GM19239 (cell line): ENCODE data around the gene PCDHGA9.
"Not testable (repeated sequence)": the region's sequence is repeated elsewhere in the genome, so short reads cannot be mapped to it uniquely, and the experiment has no call there.

Experiments
- DNase-seq: peaks from one replicate; pipeline ENCODE4 v3.0.0; 2011; ENCODE audit warnings: low spot score; ENCODE audit not compliant: insufficient read length
- FAIRE-seq: peaks from 2 replicates; lab custom pipeline; 2011; peaks lifted over from hg19 to GRCh38; lab: Jason Lieb, UNC

The PCDHGA9 gene

DNA sequence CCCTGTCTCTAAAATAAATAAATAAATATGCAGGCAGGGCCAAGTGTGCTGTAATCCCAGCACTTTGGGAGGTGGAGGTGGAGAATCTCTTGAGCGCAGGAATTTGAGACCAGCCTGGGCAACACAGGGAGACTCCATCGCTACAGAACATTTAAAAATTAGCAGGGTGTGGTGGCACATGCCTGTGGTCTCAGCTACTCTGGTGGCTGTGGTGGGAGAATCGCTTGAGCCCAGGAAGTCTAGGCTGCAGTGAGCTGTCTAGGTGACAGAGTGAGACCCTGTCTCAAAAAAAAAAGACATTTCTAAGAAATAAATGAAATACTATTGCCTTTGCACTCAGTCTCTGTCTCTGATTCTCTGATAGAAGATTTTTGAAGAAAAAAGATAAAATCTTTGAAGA lies 9.0 kb downstream of the PCDHGA9 start:
- DNase-seq, result no peak
- no peak for FAIRE-seq

DNA sequence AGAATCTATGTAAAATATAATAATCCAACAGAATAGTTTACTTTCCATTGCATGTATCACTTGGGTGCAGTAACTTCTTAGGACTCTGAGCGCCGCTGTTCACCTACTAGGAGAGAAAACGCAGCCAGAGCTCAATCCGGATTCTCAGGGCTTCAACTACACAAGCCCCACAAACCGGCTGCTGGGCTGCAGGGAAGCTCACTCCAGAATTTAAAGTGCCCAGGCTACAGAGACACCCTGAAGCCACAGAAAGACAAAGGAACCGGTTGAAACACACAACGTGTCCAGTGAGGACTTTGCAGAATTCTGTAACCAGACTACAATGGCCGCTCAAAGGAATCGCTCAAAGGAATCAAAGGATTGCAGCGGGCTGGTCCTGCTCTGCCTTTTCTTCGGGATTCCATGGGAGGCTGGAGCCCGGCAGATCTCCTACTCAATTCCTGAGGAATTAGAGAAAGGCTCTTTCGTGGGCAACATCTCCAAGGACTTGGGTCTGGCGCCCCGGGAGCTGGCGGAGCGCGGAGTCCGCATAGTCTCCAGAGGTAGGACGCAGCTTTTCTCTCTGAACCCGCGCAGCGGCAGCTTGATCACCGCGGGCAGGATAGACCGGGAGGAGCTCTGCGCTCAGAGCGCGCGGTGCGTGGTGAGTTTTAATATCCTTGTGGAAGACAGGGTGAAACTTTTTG lies 10.4 kb downstream of the PCDHGA9 start, which contains the start of gene PCDHGA10:
Gene PCDHGA10, plus strand, starts transcription at position 134 of the 686 bp plus-strand sequence. Its CDS starts 189 bp downstream, at position 323.
- FAIRE-seq, result peak; percentile 23

DNA sequence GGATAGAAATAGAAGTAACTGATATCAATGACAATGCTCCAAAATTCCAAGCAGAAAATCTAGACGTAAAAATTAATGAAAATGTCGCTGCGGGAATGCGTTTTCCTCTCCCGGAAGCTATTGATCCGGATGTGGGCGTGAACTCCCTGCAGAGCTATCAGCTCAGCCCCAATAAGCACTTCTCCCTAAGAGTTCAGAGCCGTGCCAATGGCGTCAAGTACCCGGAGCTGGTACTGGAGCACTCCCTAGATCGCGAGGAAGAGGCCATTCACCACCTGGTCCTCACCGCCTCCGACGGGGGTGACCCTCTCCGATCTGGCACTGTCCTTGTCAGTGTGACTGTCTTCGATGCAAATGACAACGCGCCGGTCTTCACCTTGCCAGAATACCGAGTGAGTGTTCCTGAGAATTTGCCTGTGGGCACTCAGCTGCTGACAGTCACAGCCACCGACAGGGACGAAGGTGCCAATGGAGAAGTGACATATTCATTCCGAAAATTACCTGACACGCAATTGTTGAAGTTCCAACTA lies 11.0 kb downstream of the PCDHGA9 start:
- FAIRE-seq (no peak), DNase-seq (no peak)

More for the DNA sequence above, 10.4 kb downstream of the PCDHGA9 start, which contains the start of gene PCDHGA10:
- DNase-seq, result peak; percentile 68

DNA sequence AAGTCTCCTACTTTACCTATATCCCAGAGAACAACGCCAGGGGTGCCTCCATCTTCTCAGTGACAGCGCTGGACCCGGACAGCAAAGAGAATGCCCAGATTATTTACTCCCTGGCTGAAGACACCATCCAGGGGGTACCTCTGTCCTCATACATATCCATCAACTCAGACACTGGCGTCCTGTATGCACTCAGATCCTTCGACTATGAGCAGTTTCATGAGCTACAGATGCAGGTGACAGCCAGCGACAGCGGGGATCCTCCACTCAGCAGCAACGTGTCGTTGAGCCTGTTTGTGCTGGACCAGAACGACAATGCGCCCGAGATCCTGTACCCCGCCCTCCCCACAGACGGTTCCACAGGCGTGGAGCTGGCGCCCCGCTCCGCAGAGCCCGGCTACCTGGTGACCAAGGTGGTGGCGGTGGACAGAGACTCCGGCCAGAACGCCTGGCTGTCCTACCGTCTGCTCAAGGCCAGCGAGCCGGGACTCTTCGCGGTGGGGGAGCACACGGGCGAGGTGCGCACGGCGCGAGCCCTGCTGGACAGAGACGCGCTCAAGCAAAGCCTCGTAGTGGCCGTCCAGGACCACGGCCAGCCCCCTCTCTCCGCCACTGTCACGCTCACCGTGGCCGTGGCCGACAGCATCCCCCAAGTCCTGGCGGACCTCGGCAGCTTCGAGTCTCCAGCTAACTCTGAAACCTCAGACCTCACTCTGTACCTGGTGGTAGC lies 12.1 kb downstream of the PCDHGA9 start:
- not testable (repeated sequence) for FAIRE-seq

DNA sequence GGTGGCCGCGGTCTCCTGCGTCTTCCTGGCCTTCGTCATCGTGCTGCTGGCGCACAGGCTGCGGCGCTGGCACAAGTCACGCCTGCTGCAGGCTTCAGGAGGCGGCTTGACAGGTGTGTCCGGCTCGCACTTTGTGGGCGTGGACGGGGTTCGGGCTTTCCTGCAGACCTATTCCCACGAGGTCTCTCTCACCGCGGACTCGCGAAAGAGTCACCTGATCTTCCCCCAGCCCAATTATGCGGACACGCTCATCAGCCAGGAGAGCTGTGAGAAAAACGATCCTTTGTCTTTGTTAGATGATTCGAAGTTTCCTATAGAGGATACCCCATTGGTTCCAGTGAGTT lies 12.7 kb downstream of the PCDHGA9 start:
- not testable (repeated sequence) for FAIRE-seq, DNase-seq

More for the DNA sequence above, 12.1 kb downstream of the PCDHGA9 start:
- not testable (repeated sequence) for DNase-seq

DNA sequence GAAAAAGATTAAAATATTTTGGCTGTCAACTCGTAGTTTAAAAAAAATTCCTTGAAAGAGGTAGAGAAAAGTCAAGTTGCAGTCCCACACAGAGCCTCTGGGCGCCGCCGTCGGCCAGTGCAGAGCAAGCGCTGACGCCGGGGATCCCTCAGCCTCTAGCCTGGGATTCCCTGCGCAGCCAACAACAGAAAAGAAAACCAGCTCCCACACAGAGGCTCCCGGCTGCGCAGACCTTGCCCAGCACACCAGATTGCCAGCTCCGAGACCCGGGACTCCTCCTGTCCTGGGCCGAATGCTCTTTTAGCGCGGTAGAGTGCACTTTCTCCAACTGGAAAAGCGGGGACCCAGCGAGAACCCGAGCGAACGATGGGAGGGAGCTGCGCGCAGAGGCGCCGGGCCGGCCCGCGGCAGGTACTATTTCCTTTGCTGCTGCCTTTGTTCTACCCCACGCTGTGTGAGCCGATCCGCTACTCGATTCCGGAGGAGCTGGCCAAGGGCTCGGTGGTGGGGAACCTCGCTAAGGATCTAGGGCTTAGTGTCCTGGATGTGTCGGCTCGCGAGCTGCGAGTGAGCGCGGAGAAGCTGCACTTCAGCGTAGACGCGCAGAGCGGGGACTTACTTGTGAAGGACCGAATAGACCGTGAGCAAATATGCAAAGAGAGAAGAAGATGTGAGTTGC lies 15.1 kb downstream of the PCDHGA9 start, which contains the start of gene PCDHGB7:
Gene PCDHGB7, plus strand, starts transcription at position 184 of the 679 bp plus-strand sequence. Its CDS starts 183 bp downstream, at position 367.
- FAIRE-seq (peak; percentile 68), DNase-seq (peak; percentile 65)

DNA sequence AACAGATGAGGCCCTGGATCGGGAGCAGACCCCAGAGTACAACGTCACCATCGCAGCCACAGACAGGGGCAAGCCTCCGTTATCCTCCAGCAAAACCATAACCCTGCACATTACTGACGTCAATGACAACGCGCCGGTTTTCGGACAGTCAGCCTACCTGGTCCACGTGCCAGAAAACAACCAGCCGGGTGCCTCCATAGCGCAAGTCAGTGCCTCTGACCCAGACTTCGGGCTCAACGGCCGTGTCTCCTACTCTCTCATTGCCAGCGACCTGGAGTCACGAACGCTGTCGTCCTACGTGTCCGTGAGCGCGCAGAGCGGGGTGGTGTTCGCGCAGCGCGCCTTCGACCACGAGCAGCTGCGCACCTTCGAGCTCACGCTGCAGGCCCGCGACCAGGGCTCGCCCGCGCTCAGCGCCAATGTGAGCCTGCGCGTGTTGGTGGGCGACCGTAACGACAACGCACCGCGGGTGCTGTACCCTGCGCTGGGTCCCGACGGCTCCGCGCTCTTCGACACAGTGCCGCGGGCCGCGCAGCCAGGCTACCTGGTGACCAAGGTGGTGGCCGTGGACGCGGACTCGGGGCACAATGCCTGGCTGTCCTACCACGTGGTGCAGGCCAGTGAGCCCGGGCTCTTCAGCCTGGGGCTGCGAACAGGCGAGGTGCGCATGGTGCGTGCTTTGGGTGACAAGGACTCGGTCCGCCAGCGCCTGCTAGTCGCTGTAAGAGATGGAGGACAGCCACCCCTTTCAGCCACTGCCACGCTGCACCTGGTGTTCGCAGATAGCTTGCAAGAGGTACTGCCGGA lies 16.7 kb downstream of the PCDHGA9 start:
- no peak for FAIRE-seq
- no peak for DNase-seq

DNA sequence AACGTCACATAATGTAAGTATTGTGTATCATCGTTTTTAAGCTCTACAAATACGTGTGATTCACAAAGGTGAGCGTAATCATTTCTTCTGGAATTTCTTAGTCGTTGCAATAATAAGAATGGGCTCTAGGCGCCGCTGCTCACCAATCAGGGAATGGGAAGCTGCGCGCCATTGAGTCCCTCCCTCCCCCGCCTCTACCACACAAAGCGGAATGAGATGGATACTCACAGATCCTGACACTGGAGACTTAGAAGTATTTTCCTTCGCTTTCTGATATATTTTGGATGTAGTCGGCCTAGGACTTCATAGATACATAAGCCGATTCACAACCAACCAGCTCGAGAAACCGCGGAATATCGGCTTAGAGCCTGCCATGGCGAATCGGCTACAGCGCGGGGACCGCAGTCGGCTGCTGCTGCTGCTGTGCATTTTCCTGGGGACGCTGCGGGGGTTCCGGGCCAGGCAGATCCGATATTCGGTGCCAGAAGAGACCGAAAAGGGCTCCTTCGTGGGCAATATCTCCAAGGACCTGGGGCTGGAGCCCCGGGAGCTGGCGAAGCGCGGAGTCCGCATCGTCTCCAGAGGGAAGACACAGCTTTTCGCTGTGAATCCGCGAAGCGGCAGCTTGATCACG lies 18.4 kb downstream of the PCDHGA9 start, which contains the start of gene PCDHGA11:
Gene PCDHGA11, plus strand, starts transcription at position 197 of the 634 bp plus-strand sequence. Its CDS starts 177 bp downstream, at position 374.
- FAIRE-seq (peak; percentile 73), DNase-seq (peak; percentile 48)

DNA sequence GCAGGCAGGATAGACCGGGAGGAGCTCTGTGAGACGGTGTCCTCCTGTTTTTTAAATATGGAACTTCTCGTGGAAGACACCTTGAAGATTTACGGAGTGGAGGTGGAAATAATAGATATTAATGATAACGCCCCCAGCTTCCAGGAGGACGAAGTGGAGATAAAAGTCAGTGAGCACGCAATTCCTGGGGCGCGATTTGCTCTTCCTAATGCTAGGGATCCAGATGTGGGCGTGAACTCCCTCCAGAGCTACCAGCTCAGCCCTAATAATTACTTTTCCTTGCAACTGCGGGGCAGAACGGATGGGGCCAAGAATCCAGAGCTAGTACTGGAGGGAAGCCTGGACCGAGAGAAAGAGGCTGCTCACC lies 18.9 kb downstream of the PCDHGA9 start:
- DNase-seq, result no peak
- FAIRE-seq, result no peak

DNA sequence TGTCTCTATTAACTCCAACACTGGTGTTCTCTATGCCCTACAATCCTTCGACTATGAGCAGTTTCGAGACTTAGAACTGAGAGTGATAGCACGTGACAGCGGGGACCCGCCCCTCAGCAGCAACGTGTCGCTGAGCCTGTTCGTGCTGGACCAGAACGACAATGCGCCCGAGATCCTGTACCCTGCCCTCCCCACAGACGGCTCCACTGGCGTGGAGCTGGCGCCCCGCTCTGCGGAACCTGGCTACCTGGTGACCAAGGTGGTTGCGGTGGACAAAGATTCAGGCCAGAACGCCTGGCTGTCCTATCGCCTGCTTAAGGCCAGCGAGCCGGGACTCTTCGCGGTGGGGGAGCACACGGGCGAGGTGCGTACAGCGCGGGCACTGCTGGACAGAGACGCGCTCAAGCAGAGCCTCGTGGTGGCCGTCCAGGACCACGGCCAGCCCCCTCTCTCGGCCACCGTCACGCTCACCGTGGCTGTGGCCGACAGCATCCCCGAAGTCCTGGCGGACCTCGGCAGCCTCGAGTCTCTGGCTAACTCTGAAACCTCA lies 20.2 kb downstream of the PCDHGA9 start:
- FAIRE-seq, result no peak
- DNase-seq, result no peak

DNA sequence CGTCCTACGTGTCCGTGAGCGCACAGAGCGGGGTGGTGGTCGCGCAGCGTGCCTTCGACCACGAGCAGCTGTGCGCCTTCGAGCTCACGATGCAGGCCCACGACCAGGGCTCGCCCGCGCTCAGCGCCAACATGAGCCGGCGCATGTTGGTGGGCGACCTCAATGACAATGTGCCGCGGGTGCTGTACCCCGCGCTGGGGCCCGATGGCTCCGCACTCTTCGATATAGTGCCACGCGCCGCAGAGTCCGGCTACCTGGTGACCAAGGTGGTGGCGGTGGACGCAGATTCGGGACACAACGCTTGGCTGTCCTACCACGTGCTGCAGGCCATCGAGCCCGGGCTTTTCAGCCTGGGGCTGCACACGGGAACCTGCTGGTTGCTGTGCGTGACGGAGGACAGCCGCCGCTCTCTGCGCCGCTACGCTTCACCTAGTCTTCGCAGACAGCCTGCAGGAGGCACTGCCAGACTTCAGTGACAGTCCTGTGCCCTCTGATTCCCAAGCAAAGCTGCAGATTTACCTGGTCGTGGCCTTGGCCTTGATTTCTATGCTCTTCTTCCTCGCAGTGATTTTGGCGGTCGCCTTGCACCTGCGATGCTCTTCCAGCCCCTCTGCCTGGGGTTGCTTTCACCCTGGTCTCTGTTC lies 25.3 kb downstream of the PCDHGA9 start:
- FAIRE-seq (no peak), DNase-seq (no peak)

DNA sequence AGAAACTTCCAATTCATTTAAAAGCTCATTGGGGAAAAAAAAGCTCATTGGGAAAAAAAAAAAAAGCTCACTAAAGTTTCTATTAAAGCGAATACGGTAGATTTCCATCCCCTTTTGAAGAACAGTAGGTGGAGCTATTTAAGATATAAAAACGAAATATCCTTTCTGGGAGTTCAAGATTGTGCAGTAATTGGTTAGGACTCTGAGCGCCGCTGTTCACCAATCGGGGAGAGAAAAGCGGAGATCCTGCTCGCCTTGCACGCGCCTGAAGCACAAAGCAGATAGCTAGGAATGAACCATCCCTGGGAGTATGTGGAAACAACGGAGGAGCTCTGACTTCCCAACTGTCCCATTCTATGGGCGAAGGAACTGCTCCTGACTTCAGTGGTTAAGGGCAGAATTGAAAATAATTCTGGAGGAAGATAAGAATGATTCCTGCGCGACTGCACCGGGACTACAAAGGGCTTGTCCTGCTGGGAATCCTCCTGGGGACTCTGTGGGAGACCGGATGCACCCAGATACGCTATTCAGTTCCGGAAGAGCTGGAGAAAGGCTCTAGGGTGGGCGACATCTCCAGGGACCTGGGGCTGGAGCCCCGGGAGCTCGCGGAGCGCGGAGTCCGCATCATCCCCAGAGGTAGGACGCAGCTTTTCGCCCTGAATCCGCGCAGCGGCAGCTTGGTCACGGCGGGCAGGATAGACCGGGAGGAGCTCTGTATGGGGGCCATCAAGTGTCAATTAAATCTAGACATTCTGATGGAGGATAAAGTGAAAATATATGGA lies 27.9 kb downstream of the PCDHGA9 start, which contains the start of gene PCDHGA12:
Gene PCDHGA12, plus strand, starts transcription at position 176 of the 782 bp plus-strand sequence. Its CDS starts 253 bp downstream, at position 429.
- DNase-seq, result no peak
- FAIRE-seq, result peak; percentile 84

DNA sequence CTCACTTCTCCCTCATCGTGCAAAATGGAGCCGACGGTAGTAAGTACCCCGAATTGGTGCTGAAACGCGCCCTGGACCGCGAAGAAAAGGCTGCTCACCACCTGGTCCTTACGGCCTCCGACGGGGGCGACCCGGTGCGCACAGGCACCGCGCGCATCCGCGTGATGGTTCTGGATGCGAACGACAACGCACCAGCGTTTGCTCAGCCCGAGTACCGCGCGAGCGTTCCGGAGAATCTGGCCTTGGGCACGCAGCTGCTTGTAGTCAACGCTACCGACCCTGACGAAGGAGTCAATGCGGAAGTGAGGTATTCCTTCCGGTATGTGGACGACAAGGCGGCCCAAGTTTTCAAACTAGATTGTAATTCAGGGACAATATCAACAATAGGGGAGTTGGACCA lies 28.7 kb downstream of the PCDHGA9 start:
- FAIRE-seq (no peak), DNase-seq (no peak)

DNA sequence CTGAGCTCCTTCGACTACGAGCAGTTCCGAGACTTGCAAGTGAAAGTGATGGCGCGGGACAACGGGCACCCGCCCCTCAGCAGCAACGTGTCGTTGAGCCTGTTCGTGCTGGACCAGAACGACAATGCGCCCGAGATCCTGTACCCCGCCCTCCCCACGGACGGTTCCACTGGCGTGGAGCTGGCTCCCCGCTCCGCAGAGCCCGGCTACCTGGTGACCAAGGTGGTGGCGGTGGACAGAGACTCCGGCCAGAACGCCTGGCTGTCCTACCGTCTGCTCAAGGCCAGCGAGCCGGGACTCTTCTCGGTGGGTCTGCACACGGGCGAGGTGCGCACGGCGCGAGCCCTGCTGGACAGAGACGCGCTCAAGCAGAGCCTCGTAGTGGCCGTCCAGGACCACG lies 29.7 kb downstream of the PCDHGA9 start:
- DNase-seq, FAIRE-seq: not testable (repeated sequence)

DNA sequence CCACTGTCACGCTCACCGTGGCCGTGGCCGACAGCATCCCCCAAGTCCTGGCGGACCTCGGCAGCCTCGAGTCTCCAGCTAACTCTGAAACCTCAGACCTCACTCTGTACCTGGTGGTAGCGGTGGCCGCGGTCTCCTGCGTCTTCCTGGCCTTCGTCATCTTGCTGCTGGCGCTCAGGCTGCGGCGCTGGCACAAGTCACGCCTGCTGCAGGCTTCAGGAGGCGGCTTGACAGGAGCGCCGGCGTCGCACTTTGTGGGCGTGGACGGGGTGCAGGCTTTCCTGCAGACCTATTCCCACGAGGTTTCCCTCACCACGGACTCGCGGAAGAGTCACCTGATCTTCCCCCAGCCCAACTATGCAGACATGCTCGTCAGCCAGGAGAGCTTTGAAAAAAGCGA lies 30.1 kb downstream of the PCDHGA9 start:
- FAIRE-seq, result not testable (repeated sequence)

DNA sequence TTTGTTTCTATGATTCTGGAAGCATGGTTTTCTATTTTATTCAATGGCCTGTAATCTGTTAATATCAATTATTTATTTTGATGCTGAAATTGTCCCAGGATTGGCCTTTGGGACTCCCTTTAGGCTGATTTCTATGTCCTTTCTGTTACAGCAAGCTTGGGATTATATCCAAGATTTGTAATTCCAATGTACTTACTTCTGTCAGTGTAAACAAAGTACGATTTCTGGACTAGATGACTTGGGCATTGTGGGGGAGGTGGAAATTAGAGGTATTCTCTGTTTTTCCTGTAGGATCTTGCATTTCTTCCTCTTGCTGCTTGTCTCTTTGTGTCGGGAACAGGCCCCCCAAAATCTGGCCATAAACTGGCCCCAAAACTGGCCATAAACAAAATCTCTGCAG lies 31.4 kb downstream of the PCDHGA9 start:
- no peak for DNase-seq
- no peak for FAIRE-seq

More for the DNA sequence above, 30.1 kb downstream of the PCDHGA9 start:
- not testable (repeated sequence) for DNase-seq

DNA sequence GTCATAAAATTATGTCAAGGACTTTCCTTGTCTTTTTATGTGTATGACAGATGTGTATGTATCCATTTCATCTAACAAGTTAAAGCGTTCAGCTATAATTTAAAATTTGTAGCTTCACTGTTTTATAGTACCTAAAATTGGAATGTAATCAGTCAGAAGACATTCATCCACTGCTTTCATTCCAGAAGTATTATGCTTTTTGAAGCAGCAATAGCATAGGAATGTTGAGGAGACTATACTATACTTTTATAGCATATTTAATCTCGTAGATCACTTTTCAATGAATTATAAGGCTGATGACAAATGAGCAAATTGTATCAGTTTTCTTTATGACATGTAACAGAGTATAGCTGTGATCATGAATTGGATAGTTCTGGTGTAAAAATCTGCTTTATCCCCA lies 34.6 kb downstream of the PCDHGA9 start:
- DNase-seq (no peak), FAIRE-seq (no peak)
